AG04449 (cell line): ENCODE measurements around the gene CLN6.

ENCODE experiments used
- CTCF ChIA-PET: fragments of 350-600 bp; formaldehyde crosslinking; extraction: SDS; loops from one replicate; lab custom pipeline; 2021; ENCODE audit warnings: antibody characterized with exemption; lab: Yijun Ruan, JAX
- POLR2A ChIA-PET: fragments of 400-600, 350-600 bp; formaldehyde crosslinking; extraction: SDS; loops from one replicate; lab custom pipeline; 2020; ENCODE audit warnings: antibody characterized with exemption, inconsistent platforms; lab: Yijun Ruan, JAX
- DNase-seq: peaks from one replicate; pipeline ENCODE4 v3.0.0-alpha.2; 2010; ENCODE audit warnings: low read depth, low spot score
- H3K4me3 ChIP-seq: 2 replicates; pipeline ENCODE4 v1.5.1; 2011; ENCODE audit warnings: low read depth, mild to moderate bottlenecking, control low read depth, low read length
- CTCF ChIP-seq: IDR thresholded peaks from one replicate; pipeline ENCODE4 v1.5.1; 2011; ENCODE audit warnings: mild to moderate bottlenecking, moderate library complexity, low read length, control low read depth, inconsistent platforms; ENCODE audit not compliant: insufficient read depth; ENCODE audit errors: missing control alignments

CLN6 gene

GRCh38 chr15:68268405-68268804, 38.9 kb upstream of the CLN6 start:
- TF ChIP-seq CTCF = no peak
- no peak overlapping the region for H3K4me3 ChIP-seq
- POLR2A ChIA-PET = no interaction called here
- CTCF ChIA-PET = no interaction called here
- no peak for DNase-seq

GRCh38 chr15:68265674-68266073, 36.1 kb upstream of the CLN6 start:
- no peak for DNase-seq
- ChIA-PET CTCF (interaction anchor here (3.5 kb wide), 1 partner anchor 12 kb away, joined by 14 read pairs; no protein-coding TSS in a partner anchor), POLR2A (no interaction called here)
- TF ChIP-seq CTCF = no peak
- H3K4me3 ChIP-seq = no peak overlapping the region

- no peak for DNase-seq
- ChIA-PET CTCF (interaction anchor here (0.6 to 3.5 kb wide), 2 partner anchors 12 to 457 kb away, joined by 3 to 14 read pairs; no protein-coding TSS in a partner anchor), POLR2A (no interaction called here)
- no peak overlapping the region for H3K4me3 ChIP-seq
- no peak for TF ChIP-seq CTCF
Observed at GRCh38 chr15:68265081-68265480, 35.6 kb upstream of the CLN6 start.

- CTCF ChIA-PET = interaction anchor here (3.5 kb wide), 1 partner anchor 11 kb away, joined by 14 read pairs; no protein-coding TSS in a partner anchor
- H3K4me3 ChIP-seq = no peak overlapping the region
- POLR2A ChIA-PET = no interaction called here
- TF ChIP-seq CTCF = no peak
- DNase-seq = no peak
Observed at GRCh38 chr15:68264282-68264681, 34.8 kb upstream of the CLN6 start.

GRCh38 chr15:68262514-68263356, 33.2 kb upstream of the CLN6 start:
- no peak for DNase-seq
- H3K4me3 ChIP-seq = no peak overlapping the region
- ChIA-PET POLR2A (no interaction called here), CTCF (interaction anchor here (1.0 to 3.5 kb wide), 4 partner anchors 9 to 290 kb away, joined by 3 to 14 read pairs (median 8); no protein-coding TSS in a partner anchor)
- TF ChIP-seq CTCF = no peak

GRCh38 chr15:68261980-68262379, 32.5 kb upstream of the CLN6 start:
- ChIA-PET POLR2A (no interaction called here), CTCF (interaction anchor here (1.0 to 1.5 kb wide), 2 partner anchors 9 to 291 kb away, joined by 3 to 12 read pairs; no protein-coding TSS in a partner anchor)
- no peak overlapping the region for H3K4me3 ChIP-seq
- no peak for TF ChIP-seq CTCF
- no peak for DNase-seq
